GM23338 (cell line): Measurements from ENCODE around the gene CLCN4. TPM values are rescaled to one million over a fixed set of nuclear protein-coding genes. Genes with fewer than 3 reads are reported as not detected.

ENCODE experiments used
- ATAC-seq: fragments of 200-7000 bp; cut with Tn5 transposase; 3 replicates; pipeline ENCODE4 v1.9.1; 2020
- DNase-seq: peaks from one replicate; pipeline ENCODE4 v3.0.0-alpha.2; 2015; ENCODE audit warnings: low spot score
- H2AFZ ChIP-seq: fragments of 200-600 bp; sonication (generic); 2 replicates; pipeline ENCODE4 v1.8.0; 2016; ENCODE audit warnings: antibody characterized with exemption, mild to moderate bottlenecking, moderate library complexity
- H3F3A ChIP-seq: fragments of 200-600 bp; sonication (generic); replicated peaks from 2 replicates; pipeline ENCODE4 v1.8.0; 2017; ENCODE audit warnings: antibody characterized with exemption, mixed run types, low read depth
- H3K27ac ChIP-seq: fragments of 200-600 bp; sonication (generic); 2 replicates; pipeline ENCODE4 v1.6.1; 2016; ENCODE audit warnings: low read depth
- H3K27me3 ChIP-seq: fragments of 200-600 bp; sonication (generic); 2 replicates; pipeline ENCODE4 v1.8.0; 2016; ENCODE audit warnings: mild to moderate bottlenecking, mixed run types, moderate library complexity; ENCODE audit not compliant: insufficient read depth
- H3K36me3 ChIP-seq: fragments of 200-600 bp; sonication (generic); 2 replicates; pipeline ENCODE4 v1.8.0; 2016; ENCODE audit warnings: mild to moderate bottlenecking; ENCODE audit not compliant: insufficient read depth
- H3K4me1 ChIP-seq: fragments of 200-600 bp; sonication (generic); 2 replicates; pipeline ENCODE4 v1.8.0; 2016; ENCODE audit warnings: mild to moderate bottlenecking, moderate library complexity; ENCODE audit not compliant: insufficient read depth
- H3K4me2 ChIP-seq: fragments of 200-600 bp; sonication (generic); 2 replicates; pipeline ENCODE4 v1.7.1; 2017; ENCODE audit warnings: mixed run types
- H3K4me3 ChIP-seq: fragments of 200-600 bp; sonication (generic); 2 replicates; pipeline ENCODE4 v1.6.1; 2016; ENCODE audit warnings: mixed run types
- H3K79me2 ChIP-seq: fragments of 200-600 bp; sonication (generic); replicated peaks from 2 replicates; pipeline ENCODE4 v1.8.0; 2017; ENCODE audit warnings: mild to moderate bottlenecking; ENCODE audit not compliant: insufficient read depth
- H3K9me2 ChIP-seq: fragments of 200-600 bp; sonication (generic); 2 replicates; pipeline ENCODE4 v1.8.0; 2017; ENCODE audit not compliant: insufficient read depth
- H4K20me1 ChIP-seq: fragments of 200-600 bp; sonication (generic); replicated peaks from 2 replicates; pipeline ENCODE4 v1.8.0; 2017; ENCODE audit warnings: mild to moderate bottlenecking; ENCODE audit not compliant: insufficient read depth
- H3K27ac Mint-ChIP-seq: 2 replicates; pipeline ENCODE4 v1.8.0; 2020; ENCODE audit warnings: inconsistent platforms, mild to moderate bottlenecking, moderate library complexity, mixed read lengths
- H3K27me3 Mint-ChIP-seq: 3 replicates; pipeline ENCODE4 v1.8.0; 2022; ENCODE audit warnings: low read depth, mild to moderate bottlenecking, moderate library complexity, mixed read lengths, inconsistent platforms; ENCODE audit not compliant: insufficient read depth, poor library complexity
- H3K36me3 Mint-ChIP-seq: 3 replicates; pipeline ENCODE4 v1.8.0; 2021; ENCODE audit warnings: low read depth, mild to moderate bottlenecking, inconsistent platforms, moderate library complexity, mixed read lengths
- H3K4me1 Mint-ChIP-seq: 3 replicates; pipeline ENCODE4 v1.8.0; 2020; ENCODE audit warnings: mild to moderate bottlenecking, inconsistent platforms, mixed read lengths
- H3K4me3 Mint-ChIP-seq: 3 replicates; pipeline ENCODE4 v1.8.0; 2021; ENCODE audit warnings: moderate library complexity, mild to moderate bottlenecking, inconsistent platforms, mixed read lengths
- H3K9me3 Mint-ChIP-seq: 3 replicates; pipeline ENCODE4 v1.8.0; 2020; ENCODE audit warnings: moderate library complexity, mild to moderate bottlenecking, inconsistent platforms, mixed read lengths
- EZH2 ChIP-seq: fragments of 200-600 bp; sonication (generic); IDR thresholded peaks from one replicate; pipeline ENCODE4 v1.8.0; 2017; ENCODE audit warnings: antibody characterized with exemption, mild to moderate bottlenecking, low read depth; ENCODE audit not compliant: unreplicated experiment
- JUNB ChIP-seq: IDR thresholded peaks from one replicate; pipeline ENCODE4 v1.6.1; 2016; ENCODE audit warnings: antibody characterized with exemption; ENCODE audit not compliant: unreplicated experiment
- NANOG ChIP-seq: IDR thresholded peaks from 2 replicates; pipeline ENCODE4 v1.6.1; 2016; ENCODE audit warnings: antibody characterized with exemption, borderline replicate concordance
- STAT1 ChIP-seq: IDR thresholded peaks from one replicate; pipeline ENCODE4 v1.6.1; 2016; ENCODE audit warnings: antibody characterized with exemption; ENCODE audit not compliant: unreplicated experiment
- ZNF114 ChIP-seq: fragments of 250-450 bp; sonication (Bioruptor Pico); IDR thresholded peaks from 2 replicates; pipeline ENCODE4 v1.5.0; 2020; ENCODE audit warnings: mild to moderate bottlenecking, moderate library complexity
- polyA plus RNA-seq: library from polyadenylated mRNA; unstranded; fragments of >200 nt; fragmentation: Nextera tagmentation; extraction: Ambion mirVana; gene quantifications from 2 replicates; pipeline ENCODE4 v1.2.1, GENCODE V29; 2016
- total RNA-seq: library from RNA; depleted of rRNA; stranded (reverse); fragments of >200 nt; shearing (Covaris generic); gene quantifications from 2 replicates; pipeline ENCODE4 v1.2.3, GENCODE V29; 2014
- TF ChIP-seq, protein P1 (sequence below): fragments of 250-450 bp; sonication (Bioruptor Pico); IDR thresholded peaks from 2 replicates; pipeline ENCODE4 v1.5.0; 2020; ENCODE audit warnings: mild to moderate bottlenecking, moderate library complexity
- TF ChIP-seq, protein P2 (sequence below), 2 experiments: fragments of 200-600 bp in 1 of 2; sonication (generic) in 1 of 2; conservative IDR thresholded peaks; 2 replicates each; pipeline versions ENCODE4 v1.5.1 to v1.6.1; 2016 to 2017; ENCODE audit warnings: antibody characterized with exemption in 2 of 2, low read depth in 2 of 2, mild to moderate bottlenecking in 2 of 2, moderate library complexity in 1 of 2

The CLCN4 gene
- total and polyA plus RNA-seq, 2 experiments from 2014 or later = 1.2 to 4.9 TPM

DNA sequence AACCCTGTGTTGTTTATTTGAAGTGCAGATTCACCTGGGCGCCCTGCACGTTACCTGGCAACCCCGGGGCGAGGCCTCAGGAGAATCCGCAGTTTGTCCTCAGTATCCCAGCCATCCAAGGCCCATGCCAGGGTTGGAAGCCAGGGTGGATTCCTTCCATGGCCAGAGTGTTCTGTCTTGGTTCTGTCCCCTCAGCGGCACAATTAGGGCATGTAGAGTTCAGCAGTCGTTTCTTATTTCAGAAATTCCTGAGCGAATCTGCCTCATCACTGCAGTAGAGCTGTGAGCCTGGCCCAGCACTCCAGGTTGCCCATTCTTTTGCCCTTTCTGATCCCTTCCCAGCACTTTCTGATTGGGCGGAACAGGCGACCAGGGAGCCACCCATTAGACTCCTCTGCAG lies 29.9 kb upstream of the CLCN4 start:
- H3K9me3 Mint-ChIP-seq = peaks cover 4% of the 10 kb centered on the region; the same call in 2 of the 3 replicates
- H3K79me2 ChIP-seq = no peaks in the 10 kb centered on the region
- no peak overlapping the region for H3K4me3 Mint-ChIP-seq
- peaks cover 7% of the 10 kb centered on the region for H3K4me1 Mint-ChIP-seq
- no peaks in the 10 kb centered on the region for H3K9me2 ChIP-seq
- no peak overlapping the region for H2AFZ ChIP-seq
- peaks cover 72% of the 10 kb centered on the region for H3K36me3 Mint-ChIP-seq
- TF ChIP-seq, protein P1, sequence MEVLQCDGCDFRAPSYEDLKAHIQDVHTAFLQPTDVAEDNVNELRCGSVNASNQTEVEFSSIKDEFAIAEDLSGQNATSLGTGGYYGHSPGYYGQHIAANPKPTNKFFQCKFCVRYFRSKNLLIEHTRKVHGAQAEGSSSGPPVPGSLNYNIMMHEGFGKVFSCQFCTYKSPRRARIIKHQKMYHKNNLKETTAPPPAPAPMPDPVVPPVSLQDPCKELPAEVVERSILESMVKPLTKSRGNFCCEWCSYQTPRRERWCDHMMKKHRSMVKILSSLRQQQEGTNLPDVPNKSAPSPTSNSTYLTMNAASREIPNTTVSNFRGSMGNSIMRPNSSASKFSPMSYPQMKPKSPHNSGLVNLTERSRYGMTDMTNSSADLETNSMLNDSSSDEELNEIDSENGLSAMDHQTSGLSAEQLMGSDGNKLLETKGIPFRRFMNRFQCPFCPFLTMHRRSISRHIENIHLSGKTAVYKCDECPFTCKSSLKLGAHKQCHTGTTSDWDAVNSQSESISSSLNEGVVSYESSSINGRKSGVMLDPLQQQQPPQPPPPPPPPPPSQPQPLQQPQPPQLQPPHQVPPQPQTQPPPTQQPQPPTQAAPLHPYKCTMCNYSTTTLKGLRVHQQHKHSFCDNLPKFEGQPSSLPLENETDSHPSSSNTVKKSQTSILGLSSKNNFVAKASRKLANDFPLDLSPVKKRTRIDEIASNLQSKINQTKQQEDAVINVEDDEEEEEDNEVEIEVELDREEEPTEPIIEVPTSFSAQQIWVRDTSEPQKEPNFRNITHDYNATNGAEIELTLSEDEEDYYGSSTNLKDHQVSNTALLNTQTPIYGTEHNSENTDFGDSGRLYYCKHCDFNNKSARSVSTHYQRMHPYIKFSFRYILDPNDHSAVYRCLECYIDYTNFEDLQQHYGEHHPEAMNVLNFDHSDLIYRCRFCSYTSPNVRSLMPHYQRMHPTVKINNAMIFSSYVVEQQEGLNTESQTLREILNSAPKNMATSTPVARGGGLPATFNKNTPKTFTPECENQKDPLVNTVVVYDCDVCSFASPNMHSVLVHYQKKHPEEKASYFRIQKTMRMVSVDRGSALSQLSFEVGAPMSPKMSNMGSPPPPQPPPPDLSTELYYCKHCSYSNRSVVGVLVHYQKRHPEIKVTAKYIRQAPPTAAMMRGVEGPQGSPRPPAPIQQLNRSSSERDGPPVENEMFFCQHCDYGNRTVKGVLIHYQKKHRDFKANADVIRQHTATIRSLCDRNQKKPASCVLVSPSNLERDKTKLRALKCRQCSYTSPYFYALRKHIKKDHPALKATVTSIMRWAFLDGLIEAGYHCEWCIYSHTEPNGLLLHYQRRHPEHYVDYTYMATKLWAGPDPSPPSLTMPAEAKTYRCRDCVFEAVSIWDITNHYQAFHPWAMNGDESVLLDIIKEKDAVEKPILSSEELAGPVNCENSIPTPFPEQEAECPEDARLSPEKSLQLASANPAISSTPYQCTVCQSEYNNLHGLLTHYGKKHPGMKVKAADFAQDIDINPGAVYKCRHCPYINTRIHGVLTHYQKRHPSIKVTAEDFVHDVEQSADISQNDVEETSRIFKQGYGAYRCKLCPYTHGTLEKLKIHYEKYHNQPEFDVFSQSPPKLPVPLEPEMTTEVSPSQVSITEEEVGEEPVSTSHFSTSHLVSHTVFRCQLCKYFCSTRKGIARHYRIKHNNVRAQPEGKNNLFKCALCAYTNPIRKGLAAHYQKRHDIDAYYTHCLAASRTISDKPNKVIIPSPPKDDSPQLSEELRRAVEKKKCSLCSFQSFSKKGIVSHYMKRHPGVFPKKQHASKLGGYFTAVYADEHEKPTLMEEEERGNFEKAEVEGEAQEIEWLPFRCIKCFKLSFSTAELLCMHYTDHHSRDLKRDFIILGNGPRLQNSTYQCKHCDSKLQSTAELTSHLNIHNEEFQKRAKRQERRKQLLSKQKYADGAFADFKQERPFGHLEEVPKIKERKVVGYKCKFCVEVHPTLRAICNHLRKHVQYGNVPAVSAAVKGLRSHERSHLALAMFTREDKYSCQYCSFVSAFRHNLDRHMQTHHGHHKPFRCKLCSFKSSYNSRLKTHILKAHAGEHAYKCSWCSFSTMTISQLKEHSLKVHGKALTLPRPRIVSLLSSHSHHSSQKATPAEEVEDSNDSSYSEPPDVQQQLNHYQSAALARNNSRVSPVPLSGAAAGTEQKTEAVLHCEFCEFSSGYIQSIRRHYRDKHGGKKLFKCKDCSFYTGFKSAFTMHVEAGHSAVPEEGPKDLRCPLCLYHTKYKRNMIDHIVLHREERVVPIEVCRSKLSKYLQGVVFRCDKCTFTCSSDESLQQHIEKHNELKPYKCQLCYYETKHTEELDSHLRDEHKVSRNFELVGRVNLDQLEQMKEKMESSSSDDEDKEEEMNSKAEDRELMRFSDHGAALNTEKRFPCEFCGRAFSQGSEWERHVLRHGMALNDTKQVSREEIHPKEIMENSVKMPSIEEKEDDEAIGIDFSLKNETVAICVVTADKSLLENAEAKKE (CRISPR knock-in tag) = no peak
- TF ChIP-seq NANOG = no peak
- no peak for TF ChIP-seq ZNF114
- no peak for TF ChIP-seq JUNB
- no peak for TF ChIP-seq STAT1
- TF ChIP-seq, protein P2, sequence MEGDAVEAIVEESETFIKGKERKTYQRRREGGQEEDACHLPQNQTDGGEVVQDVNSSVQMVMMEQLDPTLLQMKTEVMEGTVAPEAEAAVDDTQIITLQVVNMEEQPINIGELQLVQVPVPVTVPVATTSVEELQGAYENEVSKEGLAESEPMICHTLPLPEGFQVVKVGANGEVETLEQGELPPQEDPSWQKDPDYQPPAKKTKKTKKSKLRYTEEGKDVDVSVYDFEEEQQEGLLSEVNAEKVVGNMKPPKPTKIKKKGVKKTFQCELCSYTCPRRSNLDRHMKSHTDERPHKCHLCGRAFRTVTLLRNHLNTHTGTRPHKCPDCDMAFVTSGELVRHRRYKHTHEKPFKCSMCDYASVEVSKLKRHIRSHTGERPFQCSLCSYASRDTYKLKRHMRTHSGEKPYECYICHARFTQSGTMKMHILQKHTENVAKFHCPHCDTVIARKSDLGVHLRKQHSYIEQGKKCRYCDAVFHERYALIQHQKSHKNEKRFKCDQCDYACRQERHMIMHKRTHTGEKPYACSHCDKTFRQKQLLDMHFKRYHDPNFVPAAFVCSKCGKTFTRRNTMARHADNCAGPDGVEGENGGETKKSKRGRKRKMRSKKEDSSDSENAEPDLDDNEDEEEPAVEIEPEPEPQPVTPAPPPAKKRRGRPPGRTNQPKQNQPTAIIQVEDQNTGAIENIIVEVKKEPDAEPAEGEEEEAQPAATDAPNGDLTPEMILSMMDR (conservative IDR thresholded peaks at IDR 0.05; ENCODE audit: low read depth in 2 of 2) = no peak
- TF ChIP-seq EZH2 = no peak
- H3K4me1 ChIP-seq = peaks cover 7% of the 10 kb centered on the region; the same call in 1 of the 2 replicates
- H3K27ac Mint-ChIP-seq = no peak overlapping the region
- H3K27me3 ChIP-seq = no peaks in the 10 kb centered on the region
- no peak overlapping the region for H3K27ac ChIP-seq
- H3K27me3 Mint-ChIP-seq = peaks cover 12% of the 10 kb centered on the region
- H3F3A ChIP-seq = no peaks in the 10 kb centered on the region
- no peak for DNase-seq
- no peaks in the 10 kb centered on the region for H3K36me3 ChIP-seq
- ATAC-seq = no peak
- no peaks in the 10 kb centered on the region for H4K20me1 ChIP-seq
- H3K4me3 ChIP-seq = no peak overlapping the region
- H3K4me2 ChIP-seq = no peak overlapping the region
